HepG2 (cell line): ENCODE data around the gene ACTL7B. TPM values are rescaled to one million over a fixed set of nuclear protein-coding genes. Genes with fewer than 3 reads are reported as not detected.

ENCODE experiments used
- ATM ChIP-seq: fragments of 450-650 bp; IDR thresholded peaks from 2 replicates; pipeline ENCODE4 v1.7.1; 2017; ENCODE audit warnings: mild to moderate bottlenecking, borderline replicate concordance
- ETV6 ChIP-seq: sonication (generic); formaldehyde crosslinking; conservative IDR thresholded peaks from 2 replicates; pipeline ENCODE4 v1.4.0; 2020; ENCODE audit warnings: missing genetic modification reagents
- FOSL2 ChIP-seq: sonication (generic); formaldehyde crosslinking; IDR thresholded peaks from 2 replicates; pipeline ENCODE4 v1.4.0; 2020; ENCODE audit warnings: missing genetic modification reagents
- GTF3A ChIP-seq: sonication (generic); formaldehyde crosslinking; conservative IDR thresholded peaks from 2 replicates; pipeline ENCODE4 v1.4.0; 2020; ENCODE audit warnings: mild to moderate bottlenecking, missing genetic modification reagents
- IKZF5 ChIP-seq: IDR thresholded peaks from 2 replicates; pipeline ENCODE4 v1.6.1; 2018; ENCODE audit warnings: missing genetic modification reagents, mild to moderate bottlenecking, missing compliant biosample characterization
- ISX ChIP-seq: sonication (generic); formaldehyde crosslinking; conservative IDR thresholded peaks from 2 replicates; pipeline ENCODE4 v1.5.0; 2020; ENCODE audit warnings: missing genetic modification reagents
- MED8 ChIP-seq: sonication (generic); formaldehyde crosslinking; IDR thresholded peaks from 2 replicates; pipeline ENCODE4 v1.8.1; 2023; ENCODE audit warnings: mild to moderate bottlenecking, missing genetic modification reagents; ENCODE audit not compliant: insufficient replicate concordance
- MYPOP ChIP-seq: sonication (generic); formaldehyde crosslinking; IDR thresholded peaks from 2 replicates; pipeline ENCODE4 v1.8.1; 2023; ENCODE audit warnings: mild to moderate bottlenecking, moderate library complexity, missing genetic modification reagents
- POGK ChIP-seq: sonication (generic); formaldehyde crosslinking; conservative IDR thresholded peaks from 2 replicates; pipeline ENCODE4 v1.8.0; 2022; ENCODE audit warnings: mild to moderate bottlenecking, moderate library complexity, missing genetic modification reagents
- RAD21 ChIP-seq: fragments of 450-650 bp; formaldehyde crosslinking; IDR thresholded peaks from 2 replicates; pipeline ENCODE4 v1.5.0; 2020; ENCODE audit warnings: mild to moderate bottlenecking
- TCF12 ChIP-seq, 2 experiments: fragments of 450-650 bp in 1 of 2; sonication (generic) in 1 of 2; formaldehyde crosslinking in 1 of 2; IDR thresholded peaks; 2 replicates each; pipeline versions ENCODE4 v1.6.1 to v1.8.0; 2017 to 2022; ENCODE audit warnings: antibody characterized with exemption in 1 of 2, mild to moderate bottlenecking in 1 of 2, missing genetic modification reagents in 1 of 2, moderate library complexity in 1 of 2
- TP53 ChIP-seq: sonication (generic); formaldehyde crosslinking; conservative IDR thresholded peaks from 2 replicates; pipeline ENCODE4 v1.4.0; 2020; ENCODE audit warnings: missing genetic modification reagents
- ZBTB42 ChIP-seq: sonication (generic); formaldehyde crosslinking; IDR thresholded peaks from 2 replicates; pipeline ENCODE4 v1.5.0; 2020; ENCODE audit warnings: mild to moderate bottlenecking, missing genetic modification reagents
- ZNF230 ChIP-seq: sonication (generic); formaldehyde crosslinking; IDR thresholded peaks from 2 replicates; pipeline ENCODE4 v1.4.0; 2020; ENCODE audit warnings: mild to moderate bottlenecking, missing genetic modification reagents
- ZNF441 ChIP-seq: sonication (generic); formaldehyde crosslinking; IDR thresholded peaks from 2 replicates; pipeline ENCODE4 v1.7.0; 2021; ENCODE audit warnings: missing genetic modification reagents, borderline replicate concordance
- ZNF800 ChIP-seq: sonication (generic); formaldehyde crosslinking; IDR thresholded peaks from 2 replicates; pipeline ENCODE4 v1.4.0; 2020; ENCODE audit warnings: missing genetic modification reagents
- ZNF841 ChIP-seq: sonication (generic); formaldehyde crosslinking; IDR thresholded peaks from 2 replicates; pipeline ENCODE4 v1.8.1; 2023; ENCODE audit warnings: missing genetic modification reagents, borderline replicate concordance
- ZSCAN22 ChIP-seq: sonication (generic); formaldehyde crosslinking; IDR thresholded peaks from 2 replicates; pipeline ENCODE4 v1.4.0; 2020; ENCODE audit warnings: mild to moderate bottlenecking, missing genetic modification reagents
- polyA plus RNA-seq, 8 experiments: library from polyadenylated mRNA; depleted of rRNA in 3 of 8; stranded (reverse) in 7 of 8; unstranded in 1 of 8; fragments of >200 nt; fragmentation: Illumina TruSeq in 4 of 8; extraction: Trizol in 4 of 8; gene quantifications; 2 replicates each; pipeline versions ENCODE4 v1.2.1 to v1.2.3, GENCODE V29; 2011 to 2016; ENCODE audit warnings: low read depth in 4 of 8, missing spikeins in 1 of 8, mixed read lengths in 1 of 8; ENCODE audit not compliant: insufficient read depth in 1 of 8
- total RNA-seq, 5 experiments: library from RNA; depleted of rRNA; stranded (reverse); fragments of >200 nt; fragmentation: Illumina TruSeq; extraction: Trizol; gene quantifications; 2 replicates each; pipeline ENCODE4 v1.2.3, GENCODE V29; 2016; ENCODE audit warnings: low read depth in 1 of 5
- TF ChIP-seq, protein P1 (sequence below): sonication (generic); formaldehyde crosslinking; IDR thresholded peaks from 2 replicates; pipeline ENCODE4 v1.9.0; 2022; ENCODE audit warnings: missing genetic modification reagents, mild to moderate bottlenecking, borderline replicate concordance

The ACTL7B gene
- total and polyA plus RNA-seq, 2 of the 13 experiments (the other 11 are each of a cell fraction or from before 2014, with no cell fraction given): 0.07 to 0.11 TPM

DNA sequence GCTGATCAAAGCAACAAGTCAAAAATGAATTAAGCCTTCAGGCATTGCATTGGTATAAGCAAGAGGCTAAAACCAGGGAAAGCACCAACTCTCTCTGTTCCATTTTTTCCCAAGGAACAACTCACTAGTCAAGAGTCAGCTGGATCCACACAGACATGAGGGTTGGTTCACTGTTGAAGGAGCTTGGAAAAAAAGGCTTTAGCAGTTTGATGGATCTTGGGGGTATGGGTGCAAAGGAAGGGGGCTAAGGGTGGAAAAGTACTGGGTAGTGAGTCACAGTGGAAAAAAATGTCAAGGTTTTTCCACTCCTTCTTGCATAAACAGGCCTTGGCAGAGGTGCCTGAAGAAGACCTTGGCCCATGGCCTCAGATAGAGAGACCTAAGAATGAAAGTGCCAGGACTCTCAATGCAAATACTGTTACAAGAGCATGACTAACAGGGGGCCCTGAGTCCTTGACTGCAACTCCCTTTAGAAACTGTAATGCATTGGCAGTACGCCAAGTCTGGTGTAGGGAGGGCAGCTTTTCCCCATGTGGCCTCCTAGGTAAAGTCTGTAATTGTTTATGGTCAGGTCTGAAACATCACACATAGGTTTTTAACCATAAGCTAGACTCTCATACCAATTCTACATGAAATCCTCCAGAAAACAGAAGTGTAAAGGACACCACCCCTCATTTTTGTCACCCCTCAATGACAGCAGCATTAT is 30.0 kb upstream of the ACTL7B start (continued):
- TF ChIP-seq ZNF800 (CRISPR knock-in tag) (peak; percentile 22; the same call in 1 of the 2 replicates), ZNF441 (CRISPR knock-in tag) (no peak), MED8 (peak; percentile 99), IKZF5 (CRISPR knock-in tag) (peak; percentile 97), TCF12 (IDR thresholded peaks at IDR 0.05) (no peak), TCF12 (CRISPR knock-in tag; IDR thresholded peaks at IDR 0.05) (peak; percentile 94), GTF3A (CRISPR knock-in tag) (no peak), ZBTB42 (CRISPR knock-in tag) (no peak), POGK (no peak; the same call in 1 of the 2 replicates), ATM (peak; percentile 97), ZSCAN22 (no peak), ETV6 (CRISPR knock-in tag) (peak; percentile 50; the same call in 1 of the 2 replicates), ISX (CRISPR knock-in tag) (no peak), ZNF841 (CRISPR knock-in tag) (no peak), ZNF230 (CRISPR knock-in tag) (no peak; the same call in 1 of the 2 replicates), FOSL2 (CRISPR knock-in tag) (peak; percentile 100), MYPOP (CRISPR knock-in tag) (peak; percentile 68), TP53 (CRISPR knock-in tag) (no peak), RAD21 (no peak)
- TF ChIP-seq, protein P1, sequence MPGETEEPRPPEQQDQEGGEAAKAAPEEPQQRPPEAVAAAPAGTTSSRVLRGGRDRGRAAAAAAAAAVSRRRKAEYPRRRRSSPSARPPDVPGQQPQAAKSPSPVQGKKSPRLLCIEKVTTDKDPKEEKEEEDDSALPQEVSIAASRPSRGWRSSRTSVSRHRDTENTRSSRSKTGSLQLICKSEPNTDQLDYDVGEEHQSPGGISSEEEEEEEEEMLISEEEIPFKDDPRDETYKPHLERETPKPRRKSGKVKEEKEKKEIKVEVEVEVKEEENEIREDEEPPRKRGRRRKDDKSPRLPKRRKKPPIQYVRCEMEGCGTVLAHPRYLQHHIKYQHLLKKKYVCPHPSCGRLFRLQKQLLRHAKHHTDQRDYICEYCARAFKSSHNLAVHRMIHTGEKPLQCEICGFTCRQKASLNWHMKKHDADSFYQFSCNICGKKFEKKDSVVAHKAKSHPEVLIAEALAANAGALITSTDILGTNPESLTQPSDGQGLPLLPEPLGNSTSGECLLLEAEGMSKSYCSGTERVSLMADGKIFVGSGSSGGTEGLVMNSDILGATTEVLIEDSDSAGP (CRISPR knock-in tag): no peak
